Endothelial cell of umbilical vein (primary cell): ENCODE data around the gene BAAT. TPM values are rescaled to one million over a fixed set of nuclear protein-coding genes. Genes with fewer than 3 reads are reported as not detected.

Source experiments
- BruUV-seq: library from RNA; stranded (reverse); fragments of 400-500 nt; replicated peaks from 2 replicates; lab custom pipeline; 2021; lab: Mats Ljungman, UMichigan
- CTCF ChIA-PET: fragments of 300-600, 350-600 bp; sonication (Branson Sonifier 250); formaldehyde crosslinking; loops from one replicate; lab custom pipeline; 2021; ENCODE audit warnings: antibody characterized with exemption, inconsistent platforms; lab: Charles Lee
- POLR2A ChIA-PET: fragments of 300-600, 350-600 bp; sonication (Branson Sonifier 250); formaldehyde crosslinking; loops from one replicate; lab custom pipeline; 2021; ENCODE audit warnings: antibody characterized with exemption, inconsistent platforms; lab: Charles Lee
- DNase-seq: peaks from one replicate; pipeline ENCODE4 v3.0.0-alpha.2; 2011; ENCODE audit warnings: low read depth, low spot score
- FAIRE-seq: peaks from 2 replicates; lab custom pipeline; 2011; peaks lifted over from hg19 to GRCh38; lab: Jason Lieb, UNC
- H2AFZ ChIP-seq: 2 replicates; pipeline ENCODE4 v1.6.0; 2012; ENCODE audit warnings: low read depth, low read length, control low read depth, inconsistent platforms
- H3K27ac ChIP-seq: 2 replicates; pipeline ENCODE4 v1.5.1; 2011; ENCODE audit warnings: low read depth, mild to moderate bottlenecking, control low read depth, low read length, moderate library complexity; ENCODE audit not compliant: insufficient read depth
- H3K27me3 ChIP-seq, 2 experiments: 2 replicates each; pipeline versions ENCODE4 v1.6.0 to v1.6.1; 2011; ENCODE audit warnings: low read length in 2 of 2, mixed read lengths in 1 of 2; ENCODE audit not compliant: control insufficient read depth in 2 of 2, insufficient read depth in 2 of 2
- H3K36me3 ChIP-seq, 2 experiments: 2 replicates in 1 of 2; 3 replicates in 1 of 2; pipeline ENCODE4 v1.5.1; 2011; ENCODE audit warnings: low read length in 2 of 2, mild to moderate bottlenecking in 1 of 2, moderate library complexity in 1 of 2; ENCODE audit not compliant: control insufficient read depth in 2 of 2, insufficient read depth in 2 of 2; ENCODE audit errors: extremely low read depth in 1 of 2
- H3K4me1 ChIP-seq: 3 replicates; pipeline ENCODE4 v1.5.1; 2011; ENCODE audit warnings: mild to moderate bottlenecking, low read length; ENCODE audit not compliant: control insufficient read depth, insufficient read depth; ENCODE audit errors: extremely low read depth
- H3K4me2 ChIP-seq: 2 replicates; pipeline ENCODE4 v1.6.1; 2011; ENCODE audit warnings: low read length, control low read depth, mixed read lengths; ENCODE audit not compliant: insufficient read depth
- H3K4me3 ChIP-seq, 3 experiments: fragments of 200-600 bp in 1 of 3; sonication (generic), shearing (Covaris generic) in 1 of 3; replicated peaks in 1 of 3; 2 replicates each; pipeline ENCODE4 v1.5.1; 2011 to 2016; ENCODE audit warnings: control low read depth in 3 of 3, low read length in 3 of 3, mild to moderate bottlenecking in 2 of 3, inconsistent platforms in 1 of 3, low read depth in 1 of 3, moderate library complexity in 1 of 3; ENCODE audit not compliant: insufficient read depth in 1 of 3
- H3K79me2 ChIP-seq: 2 replicates; pipeline ENCODE4 v1.6.0; 2012; ENCODE audit warnings: low read length, inconsistent platforms; ENCODE audit not compliant: control insufficient read depth, insufficient read depth
- H3K9ac ChIP-seq: replicated peaks from 2 replicates; pipeline ENCODE3; 2011; ENCODE audit warnings: low read length, control low read depth; ENCODE audit not compliant: insufficient read depth; ENCODE audit errors: extremely low read depth
- H3K9me1 ChIP-seq: replicated peaks from 3 replicates; pipeline ENCODE4 v1.6.0; 2011; ENCODE audit warnings: mild to moderate bottlenecking, low read length; ENCODE audit not compliant: control insufficient read depth, insufficient read depth; ENCODE audit errors: extremely low read depth
- H3K9me3 ChIP-seq: replicated peaks from 2 replicates; pipeline ENCODE4 v1.5.1; 2012; ENCODE audit warnings: low read length, inconsistent platforms; ENCODE audit not compliant: control insufficient read depth, insufficient read depth
- H4K20me1 ChIP-seq: replicated peaks from 2 replicates; pipeline ENCODE3; 2011; ENCODE audit warnings: mild to moderate bottlenecking, low read length; ENCODE audit not compliant: control insufficient read depth, insufficient read depth; ENCODE audit errors: extremely low read depth
- EZH2 ChIP-seq: IDR thresholded peaks from 2 replicates; pipeline ENCODE4 v1.6.1; 2012; ENCODE audit warnings: borderline replicate concordance, low read depth, mild to moderate bottlenecking, moderate library complexity, low read length, inconsistent platforms; ENCODE audit not compliant: severe bottlenecking
- FOS ChIP-seq: IDR thresholded peaks from 2 replicates; pipeline ENCODE4 v1.6.1; 2011; ENCODE audit warnings: mild to moderate bottlenecking, low read length, moderate library complexity, borderline replicate concordance; ENCODE audit not compliant: insufficient read depth
- GATA2 ChIP-seq: IDR thresholded peaks from 2 replicates; pipeline ENCODE4 v1.7.0; 2011; ENCODE audit warnings: low read depth, mild to moderate bottlenecking, moderate library complexity, mixed read lengths, low read length; ENCODE audit not compliant: insufficient read length, insufficient read depth
- JUN ChIP-seq: IDR thresholded peaks from 2 replicates; pipeline ENCODE4 v1.6.1; 2011; ENCODE audit warnings: borderline replicate concordance, low read depth; ENCODE audit not compliant: insufficient read length, insufficient read depth
- MYC ChIP-seq: IDR thresholded peaks from one replicate; pipeline ENCODE4 v1.6.1; 2011; ENCODE audit warnings: mild to moderate bottlenecking, low read depth, low read length
- POLR2A ChIP-seq: IDR thresholded peaks from 2 replicates; pipeline ENCODE4 v1.6.1; 2012; ENCODE audit warnings: low read depth, mild to moderate bottlenecking, control low read depth, low read length
- POLR2AphosphoS5 ChIP-seq: IDR thresholded peaks from 2 replicates; pipeline ENCODE4 v1.6.1; 2012; ENCODE audit warnings: low read depth, mild to moderate bottlenecking, control low read depth, low read length, moderate library complexity; ENCODE audit not compliant: insufficient read depth
- dilution Hi-C: fragments of 300-500 bp; cut with MboI; formaldehyde crosslinking; loops from one replicate; pipeline ENCODE4 v1.15.0; 2019; ENCODE audit warnings: low sequenced_read_pairs; ENCODE audit not compliant: extremely low pct_ligation_motif_present
- intact Hi-C: fragments of 100-400 bp; cut with micrococcal nuclease; formaldehyde crosslinking; loops from one replicate; pipeline ENCODE4 v1.10.0; 2022
- polyA plus RNA-seq, 4 experiments: library from polyadenylated mRNA; depleted of rRNA in 3 of 4; stranded (reverse) in 3 of 4; unstranded in 1 of 4; fragments of >200 nt; gene quantifications; 2 replicates each; pipeline versions ENCODE4 v1.2.1 to v1.2.3, GENCODE V29; 2011 to 2012; ENCODE audit warnings: missing spikeins in 1 of 4
- total RNA-seq: library from RNA; stranded (reverse); gene quantifications from 2 replicates; pipeline ENCODE4 v1.2.3, GENCODE V29; 2021
- TF ChIP-seq, protein P1 (sequence below): IDR thresholded peaks from 2 replicates; pipeline ENCODE4 v1.6.1; 2011; ENCODE audit not compliant: insufficient read depth, insufficient read length
- TF ChIP-seq, protein P2 (sequence below), 2 donors: IDR thresholded peaks; 1 replicate in 1 of 2; 2 replicates in 1 of 2; pipeline ENCODE4 v1.5.1; 2011; ENCODE audit warnings: low read length in 2 of 2, mild to moderate bottlenecking in 2 of 2, moderate library complexity in 2 of 2, control low read depth in 1 of 2, inconsistent platforms in 1 of 2, low read depth in 1 of 2; ENCODE audit not compliant: insufficient read depth in 1 of 2; ENCODE audit errors: extremely low read depth in 1 of 2

The BAAT gene
- total and polyA plus RNA-seq, 2 donors (not counting 3 experiments of a cell fraction or from before 2014, with no cell fraction given): 0.01 TPM; not detected in 1

DNA sequence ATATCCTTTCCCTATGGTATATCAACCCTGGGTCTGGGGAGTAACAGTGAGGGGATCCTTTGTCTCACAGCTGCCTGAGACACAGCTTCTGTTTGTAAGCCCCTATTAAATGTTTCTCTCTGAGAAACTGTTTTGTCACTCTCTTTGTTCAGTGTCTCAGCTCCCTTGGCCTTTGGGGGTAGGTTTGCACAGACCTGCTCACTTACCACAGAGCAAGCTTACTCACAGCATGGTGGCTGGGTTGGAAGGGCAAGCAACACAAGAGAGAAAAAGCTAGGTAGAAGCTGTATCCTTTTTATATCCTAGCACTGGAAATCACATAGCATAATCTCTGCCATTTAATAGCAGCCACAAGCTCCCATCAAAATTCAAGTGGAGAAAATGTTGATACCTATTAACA lies 4.5 kb downstream of the BAAT start:
- no TSS peak for BruUV-seq
- ChIA-PET POLR2A (no interaction called here), CTCF (interaction anchor here (1.3 kb wide), 1 partner anchor 8 kb away, joined by 3 read pairs; no protein-coding TSS in a partner anchor)
- DNase-seq: no peak
- H3K36me3 ChIP-seq: no peaks in the 10 kb centered on the region
- no peak for FAIRE-seq
- no peak overlapping the region for H3K9ac ChIP-seq
- no peaks in the 10 kb centered on the region for H4K20me1 ChIP-seq
- dilution Hi-C loops (no loop called here), intact Hi-C loops (no loop called here)
- no peaks in the 10 kb centered on the region for H3K27me3 ChIP-seq
- no peak overlapping the region for H3K27ac ChIP-seq
- H3K9me1 ChIP-seq: no peaks in the 10 kb centered on the region
- no peak for TF ChIP-seq POLR2AphosphoS5
- TF ChIP-seq POLR2A: no peak
- TF ChIP-seq GATA2: no peak
- TF ChIP-seq, protein P1, sequence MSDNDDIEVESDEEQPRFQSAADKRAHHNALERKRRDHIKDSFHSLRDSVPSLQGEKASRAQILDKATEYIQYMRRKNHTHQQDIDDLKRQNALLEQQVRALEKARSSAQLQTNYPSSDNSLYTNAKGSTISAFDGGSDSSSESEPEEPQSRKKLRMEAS: no peak
- no peak for TF ChIP-seq FOS
- TF ChIP-seq, protein P2, sequence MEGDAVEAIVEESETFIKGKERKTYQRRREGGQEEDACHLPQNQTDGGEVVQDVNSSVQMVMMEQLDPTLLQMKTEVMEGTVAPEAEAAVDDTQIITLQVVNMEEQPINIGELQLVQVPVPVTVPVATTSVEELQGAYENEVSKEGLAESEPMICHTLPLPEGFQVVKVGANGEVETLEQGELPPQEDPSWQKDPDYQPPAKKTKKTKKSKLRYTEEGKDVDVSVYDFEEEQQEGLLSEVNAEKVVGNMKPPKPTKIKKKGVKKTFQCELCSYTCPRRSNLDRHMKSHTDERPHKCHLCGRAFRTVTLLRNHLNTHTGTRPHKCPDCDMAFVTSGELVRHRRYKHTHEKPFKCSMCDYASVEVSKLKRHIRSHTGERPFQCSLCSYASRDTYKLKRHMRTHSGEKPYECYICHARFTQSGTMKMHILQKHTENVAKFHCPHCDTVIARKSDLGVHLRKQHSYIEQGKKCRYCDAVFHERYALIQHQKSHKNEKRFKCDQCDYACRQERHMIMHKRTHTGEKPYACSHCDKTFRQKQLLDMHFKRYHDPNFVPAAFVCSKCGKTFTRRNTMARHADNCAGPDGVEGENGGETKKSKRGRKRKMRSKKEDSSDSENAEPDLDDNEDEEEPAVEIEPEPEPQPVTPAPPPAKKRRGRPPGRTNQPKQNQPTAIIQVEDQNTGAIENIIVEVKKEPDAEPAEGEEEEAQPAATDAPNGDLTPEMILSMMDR (IDR thresholded peaks at IDR 0.05; ENCODE audit: extremely low read depth in 1 of 2, insufficient read depth in 1 of 2, low read depth in 1 of 2, low read length in 2 of 2): no peak
- TF ChIP-seq EZH2: no peak
- no peak for TF ChIP-seq JUN
- no peak for TF ChIP-seq MYC
- H2AFZ ChIP-seq: no peak overlapping the region
- no peaks in the 10 kb centered on the region for H3K9me3 ChIP-seq
- no peak overlapping the region for H3K4me2 ChIP-seq
- no peaks in the 10 kb centered on the region for H3K4me1 ChIP-seq
- H3K79me2 ChIP-seq: no peaks in the 10 kb centered on the region
- H3K4me3 ChIP-seq: no peak overlapping the region
